ENCODE results near the gene FGD4.

DNA sequence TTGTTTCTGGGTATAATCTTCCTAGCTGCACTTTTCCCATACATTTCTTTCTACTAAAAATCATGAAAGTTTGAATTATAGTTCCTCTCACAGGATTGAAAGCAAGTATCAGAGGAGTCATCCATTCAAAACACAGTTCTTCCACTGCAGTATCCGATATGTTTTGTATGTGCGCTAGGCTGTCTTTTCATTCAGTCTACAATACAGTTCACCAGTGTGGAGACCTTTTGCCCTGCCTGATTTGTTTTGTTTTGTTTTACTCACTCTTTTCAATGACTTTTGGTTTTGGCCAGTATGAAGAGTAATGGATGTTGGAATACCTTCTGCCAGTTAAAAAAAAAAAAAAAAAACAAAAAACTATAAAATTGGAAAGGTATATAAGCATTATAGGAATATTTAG, 91.4 kb downstream of the FGD4 start:
- TF ChIP-seq, protein P1, sequence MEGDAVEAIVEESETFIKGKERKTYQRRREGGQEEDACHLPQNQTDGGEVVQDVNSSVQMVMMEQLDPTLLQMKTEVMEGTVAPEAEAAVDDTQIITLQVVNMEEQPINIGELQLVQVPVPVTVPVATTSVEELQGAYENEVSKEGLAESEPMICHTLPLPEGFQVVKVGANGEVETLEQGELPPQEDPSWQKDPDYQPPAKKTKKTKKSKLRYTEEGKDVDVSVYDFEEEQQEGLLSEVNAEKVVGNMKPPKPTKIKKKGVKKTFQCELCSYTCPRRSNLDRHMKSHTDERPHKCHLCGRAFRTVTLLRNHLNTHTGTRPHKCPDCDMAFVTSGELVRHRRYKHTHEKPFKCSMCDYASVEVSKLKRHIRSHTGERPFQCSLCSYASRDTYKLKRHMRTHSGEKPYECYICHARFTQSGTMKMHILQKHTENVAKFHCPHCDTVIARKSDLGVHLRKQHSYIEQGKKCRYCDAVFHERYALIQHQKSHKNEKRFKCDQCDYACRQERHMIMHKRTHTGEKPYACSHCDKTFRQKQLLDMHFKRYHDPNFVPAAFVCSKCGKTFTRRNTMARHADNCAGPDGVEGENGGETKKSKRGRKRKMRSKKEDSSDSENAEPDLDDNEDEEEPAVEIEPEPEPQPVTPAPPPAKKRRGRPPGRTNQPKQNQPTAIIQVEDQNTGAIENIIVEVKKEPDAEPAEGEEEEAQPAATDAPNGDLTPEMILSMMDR (conservative IDR thresholded peaks at IDR 0.05; ENCODE audit: low read depth, low read length) = no peak
- TF ChIP-seq POLR2A (IDR thresholded peaks at IDR 0.05; ENCODE audit: low read depth, low read length) (no peak), NFE2L2 (IDR thresholded peaks at IDR 0.05; ENCODE audit: low read depth, low read length) (no peak), RCOR1 (IDR thresholded peaks at IDR 0.05; ENCODE audit: insufficient replicate concordance, low read length) (no peak)

Measured in IMR-90 (cell line).